Measurements from ENCODE around the gene NSUN7.

- TF ChIP-seq GATA2 (IDR thresholded peaks at IDR 0.05; ENCODE audit: low read depth, low read length) (no peak), GATA3 (IDR thresholded peaks at IDR 0.05; ENCODE audit: low read depth, low read length) (no peak)
These were observed 20.2 kb upstream of the NSUN7 start for GRCh38 chr4:40729555-40729954.
